ENCODE measurements around the gene PUS10.
"Not testable (repeated sequence)": the region's sequence is repeated elsewhere in the genome, so short reads cannot be mapped to it uniquely, and the experiment has no call there.

Gene PUS10

DNA sequence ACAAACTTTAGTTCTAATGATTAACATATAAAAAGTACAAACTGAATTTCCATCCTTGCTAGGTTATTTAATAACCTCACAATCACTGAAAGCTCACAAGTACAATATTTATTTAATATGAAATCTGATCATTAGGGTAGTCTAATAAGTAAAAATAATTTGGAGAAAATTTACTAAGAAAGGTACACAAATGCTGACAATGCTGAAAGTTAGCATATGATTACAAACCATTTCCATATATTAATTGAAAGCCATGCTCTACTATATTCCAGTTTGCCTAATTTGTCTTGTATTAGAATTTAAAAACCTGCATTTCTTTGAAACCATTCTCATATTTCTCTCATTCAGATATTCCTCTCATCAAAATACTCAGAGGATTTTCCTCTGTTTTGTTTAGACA is 8.7 kb downstream of the PUS10 start:
- no peak for DNase-seq

DNA sequence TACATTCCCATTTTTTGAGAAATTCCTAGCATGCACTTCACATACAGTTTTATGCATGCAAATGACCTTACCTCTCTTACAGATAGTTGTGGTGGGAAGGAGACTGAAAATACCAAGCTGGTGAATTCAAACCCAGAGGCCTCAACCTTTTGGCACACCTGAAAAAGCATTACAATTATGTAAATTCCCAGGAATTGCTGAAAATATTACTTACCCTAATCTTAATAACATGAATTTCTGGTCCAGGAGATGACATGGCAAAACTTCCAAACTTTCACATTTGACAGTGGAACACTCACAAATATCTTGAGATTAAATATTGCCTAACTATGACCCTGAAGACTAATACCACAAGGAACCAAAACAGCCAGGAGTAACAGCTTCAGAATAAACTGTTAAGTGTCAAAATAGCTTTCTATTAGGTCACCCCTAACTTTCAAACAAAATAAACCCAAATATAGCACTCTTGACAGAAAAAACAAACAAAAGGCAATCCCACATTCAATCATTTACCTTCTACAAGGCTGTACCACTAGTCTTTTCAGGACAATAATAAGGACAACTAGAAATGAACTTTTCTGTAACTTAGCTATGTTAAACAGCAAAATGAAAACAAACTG is 11.5 kb downstream of the PUS10 start:
- DNase-seq, result no peak

DNA sequence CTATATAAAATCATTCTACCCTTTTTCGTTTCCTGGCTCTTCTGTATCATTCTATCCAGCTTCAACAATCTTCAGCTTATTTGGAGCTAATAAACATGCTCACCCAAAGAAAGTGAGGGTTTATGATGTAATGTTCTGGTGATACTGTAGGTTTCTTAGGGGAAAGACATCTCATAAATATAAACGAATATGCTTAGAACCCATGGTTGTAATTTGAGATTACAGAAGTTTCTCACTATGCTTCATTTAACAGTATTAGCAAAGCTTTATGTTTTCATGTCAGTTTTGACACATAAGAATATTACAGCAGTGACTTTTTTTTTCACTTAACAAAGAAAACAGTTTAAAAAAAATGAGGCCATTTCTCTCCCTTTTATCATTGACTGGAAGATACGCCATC is 12.3 kb downstream of the PUS10 start:
- no peak for DNase-seq

DNA sequence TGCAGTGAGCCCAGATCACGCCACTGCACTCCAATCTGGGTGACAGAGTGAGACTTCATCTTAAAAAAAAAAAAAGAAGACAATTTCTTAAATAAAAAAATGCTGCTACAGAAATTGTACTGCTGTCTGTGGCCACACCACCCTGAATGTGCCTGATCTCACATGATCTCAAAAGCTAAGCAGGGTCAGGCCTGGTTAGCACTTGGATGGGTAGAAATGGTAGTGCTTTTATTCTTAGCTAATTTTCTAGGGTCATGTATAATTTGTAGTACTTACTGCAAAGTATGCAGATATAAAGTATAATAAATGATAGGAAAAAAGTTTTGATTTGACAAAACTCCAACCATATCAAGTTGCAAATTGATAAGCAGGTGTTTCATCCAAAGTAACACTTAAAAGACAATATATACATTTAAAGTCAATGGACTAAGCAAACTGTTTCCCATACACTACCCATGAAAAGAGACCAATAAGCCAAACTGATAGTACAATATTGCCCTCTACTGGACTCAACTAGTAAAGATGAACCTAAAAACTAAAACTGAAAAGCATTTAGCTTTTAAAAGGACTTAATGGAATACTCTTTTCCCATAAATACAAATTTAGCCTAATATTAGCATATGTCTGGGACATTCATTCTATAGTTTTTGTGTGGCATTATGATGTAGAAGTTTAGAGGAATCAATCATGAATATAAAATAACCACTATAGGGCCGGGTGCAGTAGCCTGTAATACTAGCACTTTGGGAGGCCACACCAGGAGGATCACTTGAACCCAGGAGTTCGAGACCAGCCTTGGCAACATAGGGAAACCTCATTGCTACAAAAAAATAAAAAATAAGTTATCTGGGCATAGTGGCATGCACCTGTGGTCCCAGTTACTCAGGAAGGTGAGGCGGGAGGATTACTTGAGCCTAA is 19.2 kb downstream of the PUS10 start:
- DNase-seq, result peak; percentile 43

DNA sequence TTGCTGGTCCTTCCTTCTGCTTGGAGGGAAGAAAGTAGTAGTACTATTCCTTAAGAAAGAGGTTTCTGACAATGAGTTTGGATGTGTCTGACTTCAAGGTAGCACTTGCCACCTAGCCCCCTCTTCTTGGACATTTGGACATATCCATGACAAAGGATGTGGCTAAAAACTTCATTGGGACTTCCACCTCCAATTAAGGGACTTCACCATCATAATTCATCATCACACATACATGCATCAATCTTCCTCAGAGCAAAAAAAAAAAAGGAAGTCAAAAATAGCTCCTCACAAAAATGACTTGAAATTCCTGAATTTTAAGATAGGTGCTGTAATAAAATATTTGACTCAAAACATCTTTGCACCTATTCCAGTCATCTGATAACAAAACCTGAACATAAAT is 23.9 kb downstream of the PUS10 start:
- no peak for DNase-seq

DNA sequence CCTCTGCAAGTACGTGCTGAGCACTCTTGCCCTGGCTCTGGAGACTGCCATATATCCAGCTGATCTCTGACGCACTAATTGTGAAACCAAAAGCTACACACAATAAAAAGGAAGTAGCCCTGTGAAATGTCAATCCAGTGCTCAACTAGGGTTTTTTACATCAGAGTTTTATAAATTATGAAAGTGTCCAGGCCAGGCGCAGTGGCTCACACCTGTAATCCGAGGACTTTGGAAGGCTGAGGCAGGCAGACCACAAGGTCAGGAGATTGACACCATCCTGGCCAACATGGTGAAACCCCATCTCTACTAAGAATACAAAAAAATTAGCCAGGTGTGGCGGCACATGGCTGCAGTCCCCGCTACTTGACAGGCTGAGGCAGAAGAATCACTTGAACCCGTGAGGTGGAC is 25.1 kb downstream of the PUS10 start:
- no peak for DNase-seq

DNA sequence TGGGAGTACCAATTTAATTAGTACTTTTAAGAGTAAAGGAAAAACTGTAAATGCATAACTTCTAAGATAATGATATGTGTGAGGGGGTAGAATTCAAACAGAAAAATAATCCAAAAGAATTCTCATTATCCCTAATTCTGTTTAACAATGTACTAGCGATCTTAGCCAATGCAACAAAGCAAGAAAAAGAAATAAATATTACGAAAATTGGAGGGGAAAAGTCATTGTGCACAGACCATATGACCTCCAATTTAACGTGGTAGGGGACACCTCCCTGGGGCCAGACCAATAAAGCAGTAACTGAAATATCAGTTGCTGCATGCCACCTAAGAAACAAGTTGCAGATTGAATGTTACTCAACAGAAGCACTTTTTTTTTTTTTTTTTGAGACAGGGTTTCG is 26.4 kb downstream of the PUS10 start:
- DNase-seq, result no peak

DNA sequence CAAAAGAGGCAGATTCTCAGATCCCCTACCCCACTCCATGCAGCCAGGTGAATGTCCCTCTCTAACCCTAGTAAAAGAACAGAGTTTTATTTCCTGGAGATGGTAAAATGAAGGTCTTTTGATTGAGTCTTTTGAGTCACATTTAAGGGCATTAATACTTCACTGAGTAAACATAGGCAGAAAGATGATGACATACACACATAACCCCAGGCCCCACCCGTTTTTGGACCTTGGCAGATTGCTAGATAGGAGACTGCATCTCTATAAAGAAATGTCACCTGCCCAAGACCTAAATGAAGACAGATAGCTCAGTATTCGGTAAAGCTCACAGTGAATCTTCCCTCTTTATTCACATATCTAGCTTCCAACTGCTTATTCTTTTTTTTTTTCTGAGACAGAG is 28.8 kb downstream of the PUS10 start:
- DNase-seq, result no peak

DNA sequence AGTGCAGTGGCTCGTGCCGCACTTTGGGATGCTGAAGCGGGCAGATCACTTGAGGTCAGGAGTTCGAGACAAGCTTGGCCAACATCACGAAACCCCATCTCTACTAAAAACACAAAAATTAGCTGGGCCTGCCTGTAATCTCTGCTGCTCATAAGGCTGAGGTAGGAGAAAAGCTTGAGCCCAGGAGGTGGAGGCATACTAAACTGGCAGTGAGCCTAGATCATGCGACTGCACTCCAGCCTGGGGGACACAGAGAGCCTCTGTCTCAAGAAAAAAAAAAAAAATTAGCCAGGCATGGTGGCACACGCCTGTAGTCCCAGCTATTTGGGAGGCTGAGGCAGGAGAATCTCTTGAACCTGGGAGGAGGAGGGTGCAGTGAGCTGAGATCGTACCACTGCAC is 30.4 kb downstream of the PUS10 start:
- not testable (repeated sequence) for DNase-seq

DNA sequence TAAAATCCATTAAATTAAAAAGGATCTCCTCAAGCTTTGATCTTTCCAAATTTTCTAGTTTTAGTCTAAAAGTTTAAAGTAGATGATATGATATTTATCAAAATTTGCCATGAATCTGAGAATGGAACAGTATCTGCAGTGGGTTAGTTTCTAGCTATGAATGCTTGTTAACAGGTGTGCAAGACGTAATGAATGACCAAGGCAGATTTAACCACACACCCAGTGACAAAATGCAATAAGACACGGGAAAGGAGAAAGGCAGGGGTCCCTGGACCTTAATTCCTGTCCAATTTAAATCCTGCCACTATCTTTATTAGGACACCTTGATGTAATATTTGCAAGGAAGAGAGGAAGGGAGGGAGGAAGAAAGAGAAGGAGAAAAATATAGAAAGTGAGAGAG is 31.0 kb downstream of the PUS10 start:
- no peak for DNase-seq

DNA sequence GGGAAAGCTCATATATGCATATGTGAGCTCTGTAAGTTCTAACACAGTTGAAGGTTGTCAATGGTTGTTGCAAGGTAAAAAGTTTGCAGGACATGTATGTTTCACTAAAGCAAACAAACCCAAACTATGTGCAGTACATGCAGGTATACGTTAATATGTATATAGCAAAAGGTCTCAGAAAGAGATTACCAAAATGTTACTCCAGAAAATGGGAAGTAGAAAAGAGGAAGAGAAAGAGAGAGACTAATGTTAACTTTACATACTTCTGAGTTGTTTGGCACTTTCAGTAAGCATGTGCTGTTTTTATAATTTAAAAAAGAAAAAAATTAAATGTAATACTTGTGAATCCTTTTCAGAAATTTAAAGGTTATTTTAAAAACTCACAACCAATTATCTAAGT is 33.3 kb downstream of the PUS10 start:
- no peak for DNase-seq

DNA sequence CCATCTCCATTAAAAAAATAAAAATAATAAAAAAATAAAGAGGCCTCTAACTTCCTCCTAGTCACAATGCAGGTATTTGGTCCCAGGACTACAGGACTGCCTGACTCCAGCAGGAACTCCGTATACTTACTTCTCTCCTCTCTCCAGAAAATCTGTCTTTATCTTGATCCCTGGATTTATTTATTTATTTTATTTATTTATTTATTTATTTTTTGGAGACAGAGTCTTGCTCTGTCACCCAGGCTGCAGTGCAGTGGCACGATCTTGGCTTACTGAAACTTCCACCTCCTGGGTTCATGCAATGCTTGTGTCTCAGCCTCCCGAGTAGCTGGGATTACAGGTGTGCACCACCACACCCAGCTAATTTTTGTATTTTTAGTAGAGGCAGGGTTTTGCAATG is 36.0 kb downstream of the PUS10 start:
- not testable (repeated sequence) for DNase-seq

DNA sequence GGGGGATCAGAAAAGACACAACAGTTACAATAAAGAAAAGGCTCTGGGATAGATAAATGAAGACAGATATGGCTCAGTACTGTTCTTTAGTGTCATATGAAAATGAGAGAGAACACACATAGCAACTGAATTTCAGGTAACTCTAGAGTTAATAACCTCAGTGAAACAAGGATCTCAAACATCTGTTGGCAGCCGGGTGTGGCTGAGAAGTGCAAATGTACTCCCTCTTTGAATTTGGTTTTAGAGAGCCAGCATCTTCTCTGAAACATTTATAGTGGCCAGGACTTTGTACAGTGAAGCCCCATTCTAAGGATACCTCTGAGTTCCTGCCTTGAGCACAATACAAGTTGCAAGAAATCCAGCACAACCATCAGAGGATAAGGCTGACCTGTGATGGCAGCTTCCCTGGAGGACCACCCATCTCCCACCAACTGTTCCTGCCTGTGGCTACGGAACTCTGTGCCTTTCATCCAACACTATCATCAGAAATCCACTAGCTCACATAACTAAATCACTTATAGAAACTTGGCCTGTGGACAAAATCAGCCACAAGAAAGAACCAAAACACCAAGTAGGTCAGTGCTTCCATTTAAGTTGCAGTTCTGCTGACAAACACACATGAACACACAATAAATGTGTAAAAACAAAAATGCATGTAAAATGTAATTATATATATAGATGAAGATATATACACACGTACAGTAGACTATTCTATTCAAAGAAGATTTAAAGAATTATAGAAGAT is 37.8 kb downstream of the PUS10 start:
- DNase-seq, result no peak

DNA sequence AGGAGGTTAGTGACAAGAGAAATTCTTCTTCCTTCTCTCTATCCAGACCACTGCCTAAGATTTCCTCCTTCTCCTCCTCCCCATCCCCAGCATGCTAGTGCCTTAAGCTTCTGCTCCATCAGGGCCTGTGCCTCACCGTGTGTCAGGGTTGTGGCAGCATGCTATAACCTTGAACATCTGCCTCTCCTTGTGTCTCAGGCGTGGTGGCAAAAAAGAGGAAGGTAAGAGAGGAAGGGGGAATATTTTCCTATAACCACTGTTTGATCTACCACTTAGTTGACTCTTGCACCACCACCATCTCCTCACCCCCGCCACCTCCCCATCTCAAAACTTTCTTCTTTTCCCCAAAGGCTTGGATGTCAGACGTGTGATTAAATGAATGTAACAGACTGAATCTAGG is 38.8 kb downstream of the PUS10 start:
- DNase-seq, result no peak

DNA sequence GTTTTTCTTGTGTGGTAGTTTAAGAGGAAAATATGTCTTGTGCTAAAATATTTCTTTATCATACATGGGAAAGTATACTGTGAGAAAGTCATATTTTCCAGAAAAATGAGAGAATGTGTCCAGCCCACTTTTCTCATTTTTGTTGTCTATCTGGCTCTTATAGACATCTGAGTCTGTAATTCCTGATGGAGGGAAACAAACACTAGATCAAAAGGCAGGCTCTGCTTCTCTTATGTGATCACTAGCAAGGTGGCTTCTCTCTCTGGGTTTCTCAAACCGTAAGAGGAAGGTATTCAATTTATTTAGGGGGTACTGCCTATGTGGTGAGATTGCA is 40.5 kb downstream of the PUS10 start:
- DNase-seq, result no peak

DNA sequence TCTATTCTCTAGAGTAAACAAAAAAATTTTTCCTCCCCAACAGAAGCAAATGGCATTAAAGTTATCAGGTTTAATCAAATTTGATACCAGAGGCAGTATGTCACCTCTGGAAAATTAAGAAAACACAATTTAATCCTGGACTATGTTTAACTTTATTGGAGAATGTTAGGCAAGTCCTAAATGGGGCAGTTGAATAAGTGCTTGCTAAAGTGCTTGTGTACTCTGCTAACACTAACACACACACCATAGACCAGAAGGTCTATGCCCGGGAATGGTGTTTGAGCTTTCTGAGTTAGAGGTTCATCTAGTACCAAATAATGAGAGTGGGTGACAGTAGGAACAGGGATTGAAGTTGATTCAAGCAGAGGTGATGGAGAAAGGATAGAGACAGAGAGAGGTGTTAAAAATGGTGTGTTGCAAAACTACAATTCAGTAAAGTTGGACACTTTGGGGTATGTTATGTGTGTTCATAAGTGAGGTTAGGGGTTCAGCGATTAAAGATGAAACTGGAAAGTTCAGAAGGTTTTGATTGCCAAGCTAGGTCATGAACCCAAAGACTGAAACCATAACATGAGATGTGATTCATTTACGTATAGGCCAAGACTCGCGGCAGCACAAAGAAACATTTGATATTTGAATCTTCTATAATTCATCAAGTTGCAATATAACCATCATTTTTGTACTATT is 41.0 kb downstream of the PUS10 start:
- no peak for DNase-seq

DNA sequence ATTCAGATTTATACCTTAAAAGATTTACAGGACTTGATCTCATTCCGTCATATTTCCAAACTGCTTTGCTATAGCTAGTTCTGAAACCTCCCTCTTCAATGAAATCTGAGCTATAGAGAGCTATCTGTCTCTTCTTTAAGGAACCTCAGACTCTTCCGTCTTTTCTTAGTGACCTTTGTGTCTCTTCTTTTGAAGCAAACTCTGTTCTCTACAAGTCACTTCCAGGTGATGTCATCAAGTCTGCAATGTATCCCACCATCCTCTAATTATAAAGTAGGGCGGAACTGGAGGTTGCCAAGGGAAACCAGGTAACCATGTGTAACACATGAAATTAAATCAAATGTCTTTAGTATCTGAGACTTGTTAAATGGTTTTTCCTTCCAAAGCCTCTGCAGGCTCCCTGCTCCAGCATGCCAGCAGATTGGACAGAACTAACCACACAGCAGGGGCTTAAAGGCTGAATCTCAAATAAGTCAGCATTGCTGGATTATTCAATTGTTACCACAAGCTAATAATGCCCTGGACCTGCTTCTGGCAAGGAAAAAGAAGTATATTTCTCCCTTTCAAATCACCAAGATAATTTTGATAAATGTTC is 41.7 kb downstream of the PUS10 start:
- DNase-seq, result no peak

DNA sequence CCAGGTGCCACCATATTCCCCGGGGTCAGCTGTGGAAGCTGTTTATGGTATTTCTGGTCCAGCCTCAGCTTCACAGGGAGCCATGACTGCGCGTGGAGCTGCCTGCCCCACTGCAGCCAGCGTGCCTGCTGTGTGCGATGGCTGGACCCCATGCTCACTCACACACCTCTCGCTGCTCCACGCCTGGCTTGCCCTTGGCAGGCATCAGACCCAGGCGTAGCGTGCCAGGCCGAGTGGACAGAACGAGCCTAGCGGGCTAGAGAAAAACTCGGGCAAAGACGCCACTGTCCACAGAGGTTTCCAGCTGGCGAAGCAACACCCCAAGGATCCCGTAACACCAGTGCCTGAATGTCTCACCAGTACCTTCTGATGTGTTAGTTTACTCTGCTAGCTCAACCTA is 43.4 kb downstream of the PUS10 start:
- no peak for DNase-seq

DNA sequence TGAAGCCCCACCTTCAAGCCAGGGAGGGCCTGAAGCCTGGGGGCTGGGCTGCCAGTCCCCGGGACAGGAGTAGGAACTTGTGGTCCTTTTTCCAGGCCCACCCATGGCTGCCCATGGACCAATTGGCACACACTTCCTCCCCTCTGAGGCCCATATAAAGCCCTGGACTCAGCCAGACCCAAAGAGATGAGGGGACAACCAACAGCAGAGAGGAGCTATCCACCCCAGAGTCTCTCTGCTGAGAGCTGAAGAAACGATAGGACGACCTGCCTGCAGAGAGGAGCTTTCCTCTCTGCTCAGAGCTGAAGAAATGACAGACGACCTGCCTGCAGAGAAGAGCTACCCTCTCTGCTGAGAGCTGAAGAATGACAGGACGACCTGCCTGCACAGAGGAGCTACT is 44.4 kb downstream of the PUS10 start:
- no peak for DNase-seq

DNA sequence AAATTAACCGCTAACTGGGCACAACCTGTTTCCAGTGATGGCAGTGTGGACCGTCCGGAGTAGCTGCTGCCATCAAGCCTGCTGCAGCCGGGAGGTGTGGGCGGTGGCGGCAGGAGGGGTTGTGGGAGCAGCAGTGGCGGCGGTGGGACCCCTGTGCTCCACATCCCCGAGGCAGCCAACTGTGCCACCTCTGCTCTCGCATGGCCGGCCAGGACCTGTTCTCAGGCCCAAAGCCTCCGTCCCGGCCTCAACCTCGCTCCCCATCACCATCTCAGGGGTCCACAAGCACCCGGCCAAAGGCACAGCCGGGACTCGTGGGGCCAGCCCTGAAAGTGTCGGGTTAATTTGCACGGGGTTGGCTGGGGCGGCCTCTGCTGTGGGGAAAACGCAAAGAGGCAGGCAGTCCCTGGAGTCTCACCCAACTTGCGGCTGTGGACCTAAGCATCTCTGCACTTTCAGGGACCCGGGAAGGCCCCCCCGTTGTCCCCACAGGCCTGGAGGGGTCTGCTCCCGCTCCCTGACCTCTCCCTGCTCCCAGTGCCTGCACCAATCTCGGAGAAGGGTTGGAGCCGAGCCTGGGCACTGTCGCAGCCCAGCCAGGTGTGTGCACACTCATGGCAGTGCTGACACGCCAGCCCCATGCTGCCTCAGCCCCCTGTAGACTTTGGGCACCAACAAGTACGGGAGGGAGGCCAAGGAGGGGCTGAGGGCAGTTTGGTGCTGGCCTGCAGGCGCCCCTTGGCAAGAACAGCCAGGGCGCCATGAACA is 45.0 kb downstream of the PUS10 start:
- DNase-seq, result no peak

DNA sequence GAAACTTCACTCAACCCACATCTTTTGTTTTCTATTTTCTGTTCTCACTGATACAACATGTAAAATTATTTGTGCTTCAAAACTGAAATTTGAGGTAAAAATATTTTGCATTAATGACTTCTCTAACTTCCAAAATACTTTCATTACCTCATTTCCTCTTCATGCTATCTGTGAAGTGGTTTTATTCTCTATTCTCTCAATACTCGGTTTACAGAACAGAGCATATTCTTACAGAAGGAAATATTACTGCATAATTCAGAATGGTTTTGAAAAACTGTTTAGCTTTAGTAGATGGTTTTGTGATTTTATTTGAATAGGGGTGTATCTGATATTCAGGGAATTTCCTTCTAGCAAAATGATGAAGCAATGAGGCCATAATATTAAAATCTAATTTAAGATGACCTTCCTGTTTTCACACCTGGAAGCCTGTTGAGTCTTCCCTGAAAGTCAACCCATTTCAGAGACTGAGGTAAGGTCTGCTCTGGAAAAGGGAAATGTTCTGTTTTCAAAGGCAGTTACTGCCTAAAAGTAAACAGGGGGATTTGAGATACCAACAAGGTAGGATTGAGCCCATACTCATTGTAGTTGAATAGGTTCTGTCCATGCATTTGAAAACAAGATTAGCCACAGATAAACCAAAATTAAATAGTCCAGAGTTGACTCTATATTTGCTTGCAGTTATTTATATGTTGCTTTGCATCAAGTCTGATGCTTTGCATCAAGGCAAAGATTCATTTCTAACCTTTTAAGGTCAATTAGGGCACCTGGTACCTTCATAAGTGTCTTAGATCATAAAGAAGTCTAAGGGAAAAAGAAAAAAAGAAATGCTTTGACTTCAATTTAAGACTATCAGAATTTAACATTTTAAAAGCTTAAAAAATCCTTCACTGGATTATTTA is 51.3 kb downstream of the PUS10 start:
- no peak for DNase-seq

Data from DMS 273 treated with DMSO at 0.1 percent for 48 hours (cell line).